ENCODE measurements around the gene HOXB4. TPM values are rescaled to one million over a fixed set of nuclear protein-coding genes. Genes with fewer than 3 reads are reported as not detected.

The HOXB4 gene
- total RNA-seq, 1 donor from 2014 or later, result not detected

DNA sequence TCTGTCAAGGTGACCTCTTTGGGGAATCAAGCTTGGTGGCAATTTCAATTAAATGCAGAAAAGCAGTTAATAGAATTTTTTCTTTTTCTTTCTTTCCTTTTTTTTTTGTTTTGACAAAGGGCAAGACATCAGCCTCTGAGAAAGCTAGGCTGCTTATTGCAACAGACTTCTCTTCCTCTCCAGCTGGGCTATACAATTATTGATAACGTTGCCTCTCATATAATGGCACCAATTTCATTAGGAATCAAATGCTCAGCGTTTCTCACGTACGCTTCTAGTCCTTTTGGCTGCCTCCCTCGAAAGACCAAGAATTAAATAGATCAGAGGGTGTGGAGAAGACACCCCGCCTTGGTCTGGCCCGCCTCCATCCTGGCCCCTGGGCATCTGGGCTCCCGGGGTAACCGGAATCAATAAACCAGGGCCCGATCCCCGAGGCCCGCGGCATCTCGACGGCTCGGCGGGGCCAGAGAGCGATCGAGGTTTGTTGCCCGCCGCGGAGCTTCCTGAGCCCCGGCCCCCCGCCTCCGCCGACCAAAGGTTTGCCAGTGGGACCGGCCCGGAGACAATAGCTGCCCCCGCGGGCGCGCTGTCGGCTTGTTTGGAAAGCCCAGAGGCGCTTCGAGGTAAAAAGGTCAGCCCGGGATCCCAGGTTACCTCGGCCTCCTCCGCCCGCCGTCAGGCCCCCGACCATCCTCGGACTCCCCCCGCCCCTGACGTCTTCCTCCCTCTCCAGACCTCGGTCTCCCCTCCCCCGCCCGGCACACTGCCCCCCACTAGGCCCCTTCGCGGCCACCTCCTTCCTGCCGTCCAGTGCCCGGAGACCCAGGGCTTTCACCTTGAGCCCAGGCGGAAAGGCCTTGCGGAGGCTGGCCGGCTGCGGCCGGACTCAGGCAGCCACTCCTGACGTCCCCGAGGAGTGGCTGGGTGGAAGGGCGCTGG, 51.3 kb downstream of the HOXB4 start:
- H3K36me3 ChIP-seq (ENCODE audit: control insufficient read depth, insufficient read depth, low read length), result no peaks in the 10 kb centered on the region
- FAIRE-seq, result no peak
- DNase-seq (ENCODE audit: low read depth), result no peak
- no peak overlapping the region for H3K4me3 ChIP-seq (ENCODE audit: low read depth, low read length)
- TF ChIP-seq, protein P1, sequence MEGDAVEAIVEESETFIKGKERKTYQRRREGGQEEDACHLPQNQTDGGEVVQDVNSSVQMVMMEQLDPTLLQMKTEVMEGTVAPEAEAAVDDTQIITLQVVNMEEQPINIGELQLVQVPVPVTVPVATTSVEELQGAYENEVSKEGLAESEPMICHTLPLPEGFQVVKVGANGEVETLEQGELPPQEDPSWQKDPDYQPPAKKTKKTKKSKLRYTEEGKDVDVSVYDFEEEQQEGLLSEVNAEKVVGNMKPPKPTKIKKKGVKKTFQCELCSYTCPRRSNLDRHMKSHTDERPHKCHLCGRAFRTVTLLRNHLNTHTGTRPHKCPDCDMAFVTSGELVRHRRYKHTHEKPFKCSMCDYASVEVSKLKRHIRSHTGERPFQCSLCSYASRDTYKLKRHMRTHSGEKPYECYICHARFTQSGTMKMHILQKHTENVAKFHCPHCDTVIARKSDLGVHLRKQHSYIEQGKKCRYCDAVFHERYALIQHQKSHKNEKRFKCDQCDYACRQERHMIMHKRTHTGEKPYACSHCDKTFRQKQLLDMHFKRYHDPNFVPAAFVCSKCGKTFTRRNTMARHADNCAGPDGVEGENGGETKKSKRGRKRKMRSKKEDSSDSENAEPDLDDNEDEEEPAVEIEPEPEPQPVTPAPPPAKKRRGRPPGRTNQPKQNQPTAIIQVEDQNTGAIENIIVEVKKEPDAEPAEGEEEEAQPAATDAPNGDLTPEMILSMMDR (IDR thresholded peaks at IDR 0.05; ENCODE audit: insufficient read depth, low read length, severe bottlenecking), result no peak
- H3K27me3 ChIP-seq (ENCODE audit: control insufficient read depth, insufficient read depth, low read length), result peaks cover 55% of the 10 kb centered on the region

Other genes with a start within 250 kb of the HOXB4 start
- not detected in 2 replicates for gene SKAP1, start 148.1 kb downstream of the HOXB4 start, total RNA-seq
- gene HOXB1, start 47.3 kb downstream of the HOXB4 start, total RNA-seq, result under 0.01 TPM in 1 of 2 replicates, not detected in the other
- gene HOXB2, start 33.2 kb downstream of the HOXB4 start, total RNA-seq, result not detected in 2 replicates
- not detected in 2 replicates for gene HOXB3, start 11.9 kb upstream of the HOXB4 start, total RNA-seq
- gene HOXB5, start 15.4 kb upstream of the HOXB4 start, total RNA-seq, result not detected in 2 replicates
- gene HOXB6, start 26.6 kb upstream of the HOXB4 start, total RNA-seq, result not detected in 2 replicates
- gene HOXB7, start 32.7 kb upstream of the HOXB4 start, total RNA-seq, result not detected in 2 replicates
- not detected in 2 replicates for gene HOXB8, start 36.9 kb upstream of the HOXB4 start, total RNA-seq
- gene HOXB9, start 48.0 kb upstream of the HOXB4 start, total RNA-seq, result not detected in 2 replicates
- not detected in 2 replicates for gene PRAC1, start 144.2 kb upstream of the HOXB4 start, total RNA-seq
- gene PRAC2, start 144.8 kb upstream of the HOXB4 start, total RNA-seq, result not detected in 2 replicates
- gene HOXB13, start 150.4 kb upstream of the HOXB4 start, total RNA-seq, result not detected in 2 replicates
- gene TTLL6, start 238.9 kb upstream of the HOXB4 start, total RNA-seq, result not detected in 2 replicates